Stimulated activated CD8-positive, alpha-beta memory T cell treated with anti-CD3 and anti-CD28 coated beads, Interleukin-15, amount 100 ng/mL, for 24 hours (primary cell): ENCODE measurements around the gene CXCR5.
"Not testable (repeated sequence)": the region's sequence is repeated elsewhere in the genome, so short reads cannot be mapped to it uniquely, and the experiment has no call there.

ENCODE experiments used
- DNase-seq: peaks from one replicate; pipeline ENCODE4 v3.0.0-alpha.2; 2020; ENCODE audit warnings: low read depth

CXCR5 gene

GRCh38 chr11:118883368-118884071, at the start of gene CXCR5:
CXCR5 (plus strand) TSS chr11:118883892; CDS start chr11:118883942, 50 bp downstream.
- DNase-seq, result no peak

- no peak for DNase-seq
These were observed 49.2 kb upstream of the CXCR5 start for GRCh38 chr11:118834427-118835028.

- no peak for DNase-seq
These were observed 45.8 kb upstream of the CXCR5 start for GRCh38 chr11:118837868-118838267.

GRCh38 chr11:118838905-118839553, 44.7 kb upstream of the CXCR5 start:
- DNase-seq, result no peak

GRCh38 chr11:118841469-118842242, 42.0 kb upstream of the CXCR5 start:
- no peak for DNase-seq

GRCh38 chr11:118842369-118842768, 41.3 kb upstream of the CXCR5 start:
- DNase-seq, result no peak

- DNase-seq, result not testable (repeated sequence)
These were observed 40.8 kb upstream of the CXCR5 start for GRCh38 chr11:118842843-118843242.

- no peak for DNase-seq
These were observed 40.1 kb upstream of the CXCR5 start for GRCh38 chr11:118843565-118843964.

- no peak for DNase-seq
These were observed 38.3 kb upstream of the CXCR5 start for GRCh38 chr11:118845369-118845768.

- no peak for DNase-seq
These were observed 37.3 kb upstream of the CXCR5 start for GRCh38 chr11:118846181-118846935.

GRCh38 chr11:118849825-118850224, 33.9 kb upstream of the CXCR5 start:
- DNase-seq, result no peak

GRCh38 chr11:118851970-118852369, 31.7 kb upstream of the CXCR5 start:
- no peak for DNase-seq

GRCh38 chr11:118853678-118854077, 30.0 kb upstream of the CXCR5 start:
- no peak for DNase-seq

GRCh38 chr11:118856314-118856713, 27.4 kb upstream of the CXCR5 start:
- no peak for DNase-seq

- no peak for DNase-seq
These were observed 26.3 kb upstream of the CXCR5 start for GRCh38 chr11:118857385-118857784.

- no peak for DNase-seq
These were observed 23.7 kb upstream of the CXCR5 start for GRCh38 chr11:118859973-118860372.

- no peak for DNase-seq
These were observed 15.0 kb upstream of the CXCR5 start for GRCh38 chr11:118868659-118869058.

GRCh38 chr11:118870396-118871343, 13.0 kb upstream of the CXCR5 start:
- no peak for DNase-seq

- no peak for DNase-seq
These were observed 11.3 kb upstream of the CXCR5 start for GRCh38 chr11:118872403-118872821.

- no peak for DNase-seq
These were observed 9.9 kb upstream of the CXCR5 start for GRCh38 chr11:118873804-118874203.

- DNase-seq, result no peak
These were observed 7.4 kb upstream of the CXCR5 start for GRCh38 chr11:118876286-118876685.
